ENCODE data around the gene SPDYC.

Gene SPDYC

GRCh38 chr11:65156926-65157325 is 13.1 kb upstream of the SPDYC start:
- H2AFZ ChIP-seq (ENCODE audit: low read length) = no peak overlapping the region
- H4K20me1 ChIP-seq (ENCODE audit: insufficient read depth, low read length) = no peaks in the 10 kb centered on the region
- H3K27me3 ChIP-seq (replicated peaks; ENCODE audit: insufficient read depth, low read length) = no peaks in the 10 kb centered on the region
- no peaks in the 10 kb centered on the region for H3F3A ChIP-seq (ENCODE audit: insufficient read depth, low read length)
- no peak overlapping the region for H3K9ac ChIP-seq (ENCODE audit: low read length)
- no peak for DNase-seq
- no peak for TF ChIP-seq CTCF (IDR thresholded peaks at IDR 0.05; ENCODE audit: low read length)
- TF ChIP-seq EZH2phosphoT487 (IDR thresholded peaks at IDR 0.05; ENCODE audit: low read length) = no peak
- no peak for TF ChIP-seq EZH2 (optimal IDR thresholded peaks at IDR 0.05; ENCODE audit: low read depth, low read length)
- H3K9me3 ChIP-seq (replicated peaks; ENCODE audit: insufficient read depth, low read length) = no peaks in the 10 kb centered on the region
- H3K27ac ChIP-seq (ENCODE audit: low read length) = no peak overlapping the region
- no peaks in the 10 kb centered on the region for H3K79me2 ChIP-seq (ENCODE audit: low read length)
- H3K4me3 ChIP-seq (ENCODE audit: low read length) = no peak overlapping the region
- no peaks in the 10 kb centered on the region for H3K9me2 ChIP-seq (replicated peaks; ENCODE audit: insufficient read depth, low read length)
- H3K4me2 ChIP-seq (ENCODE audit: low read depth, low read length) = no peak overlapping the region
- H3K36me3 ChIP-seq (replicated peaks; ENCODE audit: insufficient read depth, low read length) = no peaks in the 10 kb centered on the region
- 0 out of 2 replicates have a peak, but pooled peaks cover 9% of the 10 kb centered on the region for H3K4me1 ChIP-seq (ENCODE audit: low read length)

GRCh38 chr11:65157336-65157735 is 12.7 kb upstream of the SPDYC start:
- Histone ChIP-seq H3K9me3 (replicated peaks; ENCODE audit: insufficient read depth, low read length) (no peaks in the 10 kb centered on the region), H3K9ac (ENCODE audit: low read length) (no peak overlapping the region), H3K79me2 (ENCODE audit: low read length) (no peaks in the 10 kb centered on the region), H2AFZ (ENCODE audit: low read length) (no peak overlapping the region), H4K20me1 (ENCODE audit: insufficient read depth, low read length) (no peaks in the 10 kb centered on the region), H3K27ac (ENCODE audit: low read length) (no peak overlapping the region), H3K9me2 (replicated peaks; ENCODE audit: insufficient read depth, low read length) (no peaks in the 10 kb centered on the region), H3K36me3 (replicated peaks; ENCODE audit: insufficient read depth, low read length) (no peaks in the 10 kb centered on the region), H3K27me3 (replicated peaks; ENCODE audit: insufficient read depth, low read length) (no peaks in the 10 kb centered on the region), H3K4me1 (ENCODE audit: low read length) (0 out of 2 replicates have a peak, but pooled peaks cover 9% of the 10 kb centered on the region), H3K4me3 (ENCODE audit: low read length) (no peak overlapping the region), H3F3A (ENCODE audit: insufficient read depth, low read length) (no peaks in the 10 kb centered on the region), H3K4me2 (ENCODE audit: low read depth, low read length) (no peak overlapping the region)
- TF ChIP-seq EZH2phosphoT487 (IDR thresholded peaks at IDR 0.05; ENCODE audit: low read length) (no peak), EZH2 (optimal IDR thresholded peaks at IDR 0.05; ENCODE audit: low read depth, low read length) (no peak), CTCF (IDR thresholded peaks at IDR 0.05; ENCODE audit: low read length) (no peak)
- no peak for DNase-seq

GRCh38 chr11:65159012-65159411 is 11.0 kb upstream of the SPDYC start:
- no peaks in the 10 kb centered on the region for H3K9me2 ChIP-seq (replicated peaks; ENCODE audit: insufficient read depth, low read length)
- H3K9ac ChIP-seq (ENCODE audit: low read length) = no peak overlapping the region
- no peak for TF ChIP-seq EZH2phosphoT487 (IDR thresholded peaks at IDR 0.05; ENCODE audit: low read length)
- TF ChIP-seq CTCF (IDR thresholded peaks at IDR 0.05; ENCODE audit: low read length) = no peak
- no peak for TF ChIP-seq EZH2 (optimal IDR thresholded peaks at IDR 0.05; ENCODE audit: low read depth, low read length)
- no peak overlapping the region for H2AFZ ChIP-seq (ENCODE audit: low read length)
- H3F3A ChIP-seq (ENCODE audit: insufficient read depth, low read length) = no peaks in the 10 kb centered on the region
- no peak for DNase-seq
- H3K4me2 ChIP-seq (ENCODE audit: low read depth, low read length) = 0 out of 2 replicates have a peak overlapping the region, but pooled peaks have one; percentile 1
- no peaks in the 10 kb centered on the region for H3K9me3 ChIP-seq (replicated peaks; ENCODE audit: insufficient read depth, low read length)
- H3K27me3 ChIP-seq (replicated peaks; ENCODE audit: insufficient read depth, low read length) = no peaks in the 10 kb centered on the region
- no peak overlapping the region for H3K4me3 ChIP-seq (ENCODE audit: low read length)
- H3K27ac ChIP-seq (ENCODE audit: low read length) = no peak overlapping the region
- no peaks in the 10 kb centered on the region for H4K20me1 ChIP-seq (ENCODE audit: insufficient read depth, low read length)
- no peaks in the 10 kb centered on the region for H3K79me2 ChIP-seq (ENCODE audit: low read length)
- H3K4me1 ChIP-seq (ENCODE audit: low read length) = 0 out of 2 replicates have a peak, but pooled peaks cover 9% of the 10 kb centered on the region
- no peaks in the 10 kb centered on the region for H3K36me3 ChIP-seq (replicated peaks; ENCODE audit: insufficient read depth, low read length)

All from MM.1S (cell line).